Left ventricle myocardium inferior (tissue), 1 donor: Measurements from ENCODE around the gene TUNAR. TPM values are rescaled to one million over a fixed set of nuclear protein-coding genes. Genes with fewer than 3 reads are reported as not detected.
"Not testable (repeated sequence)": the region's sequence is repeated elsewhere in the genome, so short reads cannot be mapped to it uniquely, and the experiment has no call there.

Source experiments
- DNase-seq: peaks from one replicate; pipeline ENCODE4 v3.0.0-alpha.2; 2020
- H3K27ac ChIP-seq: fragments of 200-600 bp; replicated peaks from 2 replicates; pipeline ENCODE4 v1.8.0; 2021
- H3K27me3 ChIP-seq: fragments of 200-600 bp; 2 replicates; pipeline ENCODE4 v1.8.0; 2021; ENCODE audit warnings: low read depth
- H3K36me3 ChIP-seq: fragments of 200-600 bp; 2 replicates; pipeline ENCODE4 v1.8.0; 2021
- H3K4me1 ChIP-seq: fragments of 200-600 bp; 2 replicates; pipeline ENCODE4 v1.8.0; 2021
- H3K4me3 ChIP-seq: fragments of 200-600 bp; 2 replicates; pipeline ENCODE4 v1.8.0; 2021; ENCODE audit warnings: mild to moderate bottlenecking, moderate library complexity
- H3K9me3 ChIP-seq: fragments of 200-600 bp; replicated peaks from 2 replicates; pipeline ENCODE4 v1.8.0; 2021
- CTCF ChIP-seq: fragments of 200-600 bp; IDR thresholded peaks from 2 replicates; pipeline ENCODE4 v1.8.0; 2021; ENCODE audit warnings: antibody characterized with exemption, mild to moderate bottlenecking, borderline replicate concordance
- intact Hi-C: fragments of 100-400 bp; cut with micrococcal nuclease; formaldehyde crosslinking; loops from one replicate; pipeline ENCODE4 v1.11.0; 2022
- total RNA-seq: library from RNA; stranded (reverse); fragmentation: NEBNext Ultra II Directional; extraction: Animal tissue kit (Norgen Biotek cat#: 25700); gene quantifications from one replicate; pipeline ENCODE4 v1.2.1, GENCODE V29; 2021
- donor health status: DM: no; HTN: yes; CAD: no; lungs with severe emphysema.

The TUNAR gene
- total RNA-seq, 1 donor from 2014 or later: not detected

GRCh38 chr14:95956601-95957460, 80.2 kb downstream of the TUNAR start:
- Histone ChIP-seq H3K27me3 (peaks cover 60% of the 10 kb centered on the region), H3K4me1 (no peaks in the 10 kb centered on the region), H3K9me3 (no peaks in the 10 kb centered on the region), H3K36me3 (no peaks in the 10 kb centered on the region), H3K4me3 (no peak overlapping the region), H3K27ac (no peak overlapping the region)
- TF ChIP-seq CTCF: no peak
- intact Hi-C loops: no loop called here
- no peak for DNase-seq

GRCh38 chr14:95958105-95958504, 81.5 kb downstream of the TUNAR start:
- peaks cover 59% of the 10 kb centered on the region for H3K27me3 ChIP-seq
- no peak overlapping the region for H3K4me3 ChIP-seq
- no peaks in the 10 kb centered on the region for H3K4me1 ChIP-seq
- DNase-seq: no peak
- no peaks in the 10 kb centered on the region for H3K36me3 ChIP-seq
- no peak overlapping the region for H3K27ac ChIP-seq
- TF ChIP-seq CTCF: no peak
- no peaks in the 10 kb centered on the region for H3K9me3 ChIP-seq
- intact Hi-C loops: no loop called here

- no peak for DNase-seq
- Histone ChIP-seq H3K27me3 (peaks cover 55% of the 10 kb centered on the region), H3K27ac (no peak overlapping the region), H3K4me1 (no peaks in the 10 kb centered on the region), H3K36me3 (no peaks in the 10 kb centered on the region), H3K9me3 (no peaks in the 10 kb centered on the region), H3K4me3 (no peak overlapping the region)
- no peak for TF ChIP-seq CTCF
- intact Hi-C loops: no loop called here
These were observed 82.7 kb downstream of the TUNAR start for GRCh38 chr14:95959317-95959716.

GRCh38 chr14:95961481-95961880, 84.8 kb downstream of the TUNAR start:
- Histone ChIP-seq H3K27ac (no peak overlapping the region), H3K36me3 (no peaks in the 10 kb centered on the region), H3K27me3 (peaks cover 40% of the 10 kb centered on the region), H3K9me3 (peaks cover 16% of the 10 kb centered on the region), H3K4me3 (no peak overlapping the region), H3K4me1 (no peaks in the 10 kb centered on the region)
- no peak for TF ChIP-seq CTCF
- intact Hi-C loops: no loop called here
- DNase-seq: no peak

GRCh38 chr14:95964901-95965300, 88.3 kb downstream of the TUNAR start:
- Histone ChIP-seq H3K4me1 (no peaks in the 10 kb centered on the region), H3K27ac (no peak overlapping the region), H3K9me3 (peaks cover 16% of the 10 kb centered on the region), H3K36me3 (no peaks in the 10 kb centered on the region), H3K27me3 (peaks cover 24% of the 10 kb centered on the region), H3K4me3 (no peak overlapping the region)
- TF ChIP-seq CTCF: no peak
- no peak for DNase-seq
- intact Hi-C loops: no loop called here

GRCh38 chr14:95968048-95968447, 91.4 kb downstream of the TUNAR start:
- DNase-seq, intact Hi-C loops, H3K4me1 ChIP-seq: not testable (repeated sequence)

More at GRCh38 chr14:95968048-95968447, 91.4 kb downstream of the TUNAR start:
- not testable (repeated sequence) for H3K4me3 ChIP-seq, H3K36me3 ChIP-seq, H3K27ac ChIP-seq
- Histone ChIP-seq H3K27me3 (peaks cover 17% of the 10 kb centered on the region), H3K9me3 (peaks cover 16% of the 10 kb centered on the region)
